ENCODE data around the gene FYB2.

FYB2 gene

DNA sequence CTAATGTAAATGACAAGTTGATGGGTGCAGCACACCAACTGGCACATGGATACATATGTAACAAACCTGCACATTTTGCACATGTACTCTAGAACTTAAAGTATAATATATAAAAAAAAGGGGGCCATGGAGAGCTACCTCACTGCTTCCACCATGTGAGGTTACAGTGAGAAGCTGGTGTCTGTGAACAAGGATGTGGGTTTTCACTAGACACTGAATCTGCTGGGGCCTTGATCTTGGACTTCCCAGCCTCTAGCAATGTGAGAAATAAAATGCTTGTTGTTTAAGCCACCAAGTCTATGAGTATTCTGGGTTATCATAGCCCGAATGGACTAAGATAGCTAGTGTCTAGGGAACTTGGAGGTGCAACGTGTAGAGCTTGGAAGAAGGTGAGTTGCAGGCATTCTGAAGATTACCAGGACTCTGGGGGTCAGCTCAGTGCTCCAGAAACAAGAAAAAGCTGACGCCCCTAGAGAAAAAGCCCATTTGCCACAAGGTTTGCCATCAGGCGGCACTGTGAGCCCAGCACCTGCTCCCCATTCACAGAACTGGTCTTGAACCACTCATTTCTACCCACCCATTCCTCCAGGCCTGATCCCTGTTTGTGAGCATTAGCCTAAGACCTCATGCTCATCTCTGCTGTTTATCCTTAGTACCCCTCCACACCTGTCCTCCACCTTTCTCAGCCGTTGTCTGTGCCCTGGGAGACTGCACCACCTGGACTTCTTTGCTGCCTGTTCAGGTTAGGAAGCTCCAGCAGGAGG is 15.1 kb upstream of the FYB2 start:
- no peak for DNase-seq (ENCODE audit: low read depth)
- no peak overlapping the region for H3K4me3 ChIP-seq (ENCODE audit: low read depth, low read length)
- TF ChIP-seq, protein P1, sequence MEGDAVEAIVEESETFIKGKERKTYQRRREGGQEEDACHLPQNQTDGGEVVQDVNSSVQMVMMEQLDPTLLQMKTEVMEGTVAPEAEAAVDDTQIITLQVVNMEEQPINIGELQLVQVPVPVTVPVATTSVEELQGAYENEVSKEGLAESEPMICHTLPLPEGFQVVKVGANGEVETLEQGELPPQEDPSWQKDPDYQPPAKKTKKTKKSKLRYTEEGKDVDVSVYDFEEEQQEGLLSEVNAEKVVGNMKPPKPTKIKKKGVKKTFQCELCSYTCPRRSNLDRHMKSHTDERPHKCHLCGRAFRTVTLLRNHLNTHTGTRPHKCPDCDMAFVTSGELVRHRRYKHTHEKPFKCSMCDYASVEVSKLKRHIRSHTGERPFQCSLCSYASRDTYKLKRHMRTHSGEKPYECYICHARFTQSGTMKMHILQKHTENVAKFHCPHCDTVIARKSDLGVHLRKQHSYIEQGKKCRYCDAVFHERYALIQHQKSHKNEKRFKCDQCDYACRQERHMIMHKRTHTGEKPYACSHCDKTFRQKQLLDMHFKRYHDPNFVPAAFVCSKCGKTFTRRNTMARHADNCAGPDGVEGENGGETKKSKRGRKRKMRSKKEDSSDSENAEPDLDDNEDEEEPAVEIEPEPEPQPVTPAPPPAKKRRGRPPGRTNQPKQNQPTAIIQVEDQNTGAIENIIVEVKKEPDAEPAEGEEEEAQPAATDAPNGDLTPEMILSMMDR (IDR thresholded peaks at IDR 0.05; ENCODE audit: low read depth, low read length, missing control alignments): no peak

DNA sequence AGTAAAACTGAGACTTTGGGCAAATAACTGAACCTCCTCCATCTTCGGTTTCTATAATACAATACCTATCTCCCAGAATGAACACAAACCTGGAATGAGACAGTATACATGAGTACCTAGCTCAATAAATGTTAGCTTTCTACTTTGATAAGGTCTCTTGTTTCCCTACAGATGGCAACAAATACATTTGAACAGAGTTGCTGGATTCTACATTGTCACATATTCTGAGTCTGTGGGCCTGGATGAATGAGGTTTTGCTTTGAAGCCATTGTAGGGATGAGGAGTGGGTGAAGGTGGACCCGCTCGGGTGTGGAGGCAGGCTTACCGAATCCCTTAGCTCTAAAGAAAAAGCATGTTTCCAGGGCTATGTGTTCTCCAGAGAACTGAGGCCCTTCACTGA is 13.9 kb upstream of the FYB2 start:
- no peak overlapping the region for H3K4me3 ChIP-seq (ENCODE audit: low read depth, low read length)
- TF ChIP-seq, protein P1 (IDR thresholded peaks at IDR 0.05; ENCODE audit: low read depth, low read length, missing control alignments): no peak
- no peak for DNase-seq (ENCODE audit: low read depth)

DNA sequence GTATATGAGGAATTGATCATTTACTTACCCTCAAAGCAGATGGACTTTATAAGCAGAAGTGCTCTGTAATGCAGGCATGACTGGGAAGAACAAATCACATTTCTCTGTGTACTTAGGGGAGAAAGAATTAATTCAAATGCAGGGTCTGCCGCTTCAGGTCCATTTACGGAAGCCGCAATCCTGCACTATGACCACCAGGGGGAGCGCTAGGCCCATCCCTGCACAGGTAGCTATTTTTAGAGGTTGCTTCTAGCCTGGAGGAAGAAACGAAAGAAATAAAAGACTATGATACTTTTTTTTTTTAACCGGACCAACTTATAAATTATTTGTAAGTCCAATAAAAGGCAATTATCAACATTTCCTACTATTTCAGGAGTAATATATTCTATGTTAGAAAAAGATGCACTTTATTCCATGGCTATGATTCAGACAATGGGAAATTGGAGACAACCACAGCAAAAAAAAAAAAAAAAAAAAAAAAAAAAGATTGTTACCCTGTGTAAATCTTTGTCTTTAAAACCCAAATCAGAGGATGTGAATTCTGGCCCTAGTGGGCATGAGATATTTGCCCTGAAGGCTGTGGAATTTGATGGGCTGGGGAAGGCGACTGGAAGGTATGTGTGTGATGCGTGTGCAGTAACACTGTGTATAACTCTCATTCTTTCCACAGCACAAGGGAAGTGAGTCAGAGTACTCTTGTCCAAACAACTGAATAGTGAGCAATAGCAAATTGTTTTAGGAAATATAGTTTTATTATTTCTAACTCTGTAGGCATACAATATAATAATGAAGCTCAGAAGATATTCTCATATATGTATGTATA is 12.9 kb upstream of the FYB2 start:
- TF ChIP-seq, protein P1 (IDR thresholded peaks at IDR 0.05; ENCODE audit: low read depth, low read length, missing control alignments): peak; percentile 87
- DNase-seq (ENCODE audit: low read depth): peak; percentile 8
- H3K4me3 ChIP-seq (ENCODE audit: low read depth, low read length): no peak overlapping the region

DNA sequence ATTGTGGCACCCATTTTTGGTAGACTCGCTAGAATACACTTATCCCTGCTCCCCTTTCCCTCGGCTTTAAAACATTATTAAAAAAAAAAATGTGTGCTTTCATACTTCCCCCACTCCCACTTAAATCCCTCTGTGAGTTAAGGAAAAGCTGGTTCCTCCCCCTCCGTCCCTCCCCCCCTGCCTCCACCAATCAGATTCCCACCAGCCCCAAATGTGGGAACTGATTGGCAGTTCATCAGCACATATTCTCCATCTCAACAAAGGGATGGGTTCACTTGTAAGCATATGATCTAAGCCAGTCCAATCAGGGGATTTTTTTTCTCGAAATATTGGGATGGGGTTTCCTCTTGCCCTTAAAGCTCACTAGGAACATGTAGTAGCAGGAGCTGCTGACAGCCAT is 10.8 kb upstream of the FYB2 start:
- no peak overlapping the region for H3K4me3 ChIP-seq (ENCODE audit: low read depth, low read length)
- TF ChIP-seq, protein P1 (IDR thresholded peaks at IDR 0.05; ENCODE audit: low read depth, low read length, missing control alignments): no peak
- no peak for DNase-seq (ENCODE audit: low read depth)

DNA sequence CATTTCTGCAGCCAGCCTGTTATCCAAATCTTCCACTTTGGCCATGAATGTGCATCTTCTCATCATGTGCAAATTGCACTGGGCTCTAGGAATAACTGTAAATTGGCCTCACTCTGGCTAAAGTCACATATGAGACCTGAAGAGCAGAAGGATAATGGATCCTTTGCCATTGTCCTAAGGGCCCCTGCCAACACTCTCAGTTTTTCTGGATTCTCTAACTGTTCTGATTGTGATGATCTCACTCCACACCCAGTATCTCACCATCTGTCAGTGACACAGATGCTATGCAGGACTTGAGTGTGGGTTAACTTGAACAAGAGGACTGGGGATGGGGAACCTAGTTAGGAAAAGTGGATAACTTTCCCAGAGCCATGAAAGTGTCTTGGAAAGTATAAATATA is 8.5 kb upstream of the FYB2 start:
- no peak for DNase-seq (ENCODE audit: low read depth)
- no peak overlapping the region for H3K4me3 ChIP-seq (ENCODE audit: low read depth, low read length)
- TF ChIP-seq, protein P1 (IDR thresholded peaks at IDR 0.05; ENCODE audit: low read depth, low read length, missing control alignments): no peak

DNA sequence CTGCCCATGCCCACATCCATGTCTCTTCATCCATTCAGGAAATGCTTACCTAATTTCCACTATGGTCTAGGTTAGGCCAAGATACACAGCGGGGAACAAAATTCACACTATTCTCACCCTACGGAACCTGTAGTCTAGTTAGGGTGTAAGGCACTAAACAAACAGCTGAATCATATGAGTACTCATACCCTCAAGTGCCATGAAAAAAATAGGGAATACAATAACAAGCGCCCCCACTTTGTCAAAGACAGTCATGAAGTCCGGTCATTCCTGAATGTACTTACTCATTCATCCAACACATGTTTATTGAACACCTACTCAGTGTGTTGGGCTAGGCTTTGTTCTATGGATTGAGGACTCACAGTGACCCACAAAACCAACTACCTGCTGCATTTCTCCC is 6.2 kb upstream of the FYB2 start:
- H3K4me3 ChIP-seq (ENCODE audit: low read depth, low read length): no peak overlapping the region
- DNase-seq (ENCODE audit: low read depth): no peak
- TF ChIP-seq, protein P1 (IDR thresholded peaks at IDR 0.05; ENCODE audit: low read depth, low read length, missing control alignments): no peak
